Measurements from ENCODE around the gene PTPN6. TPM values are rescaled to one million over a fixed set of nuclear protein-coding genes. Genes with fewer than 3 reads are reported as not detected.

Gene PTPN6
- polyA plus RNA-seq, 1 experiment: 0.27 TPM

- H3K4me3 ChIP-seq (ENCODE audit: low read depth, low read length): no peak overlapping the region
- ChIA-PET POLR2A (interaction anchor here (0.6 kb wide), 2 partner anchors 10 to 400 kb away, joined by 3 to 6 read pairs; partner anchors contain the start of genes C12orf57, GAPDH and RNU7-1), CTCF (interaction anchor here (0.5 to 10.0 kb wide), 8 partner anchors 10 to 175 kb away, joined by 3 to 129 read pairs (median 6); partner anchors contain the start of genes C12orf57, C1RL and RNU7-1)
- no peaks in the 10 kb centered on the region for H3K27me3 ChIP-seq (ENCODE audit: control insufficient read depth, insufficient read depth, low read length)
- peaks cover 30% of the 10 kb centered on the region for H3K36me3 ChIP-seq (ENCODE audit: control insufficient read depth, insufficient read depth, low read length)
- no peak for DNase-seq (ENCODE audit: low read depth)
- no peak for TF ChIP-seq CTCF (IDR thresholded peaks at IDR 0.05; ENCODE audit: insufficient read depth, low read depth, low read length)
Measured at GRCh38 chr12:6934110-6934509, 17.0 kb upstream of the PTPN6 start.

- Histone ChIP-seq H3K36me3 (ENCODE audit: control insufficient read depth, insufficient read depth, low read length) (peaks cover 35% of the 10 kb centered on the region), H3K27me3 (ENCODE audit: control insufficient read depth, insufficient read depth, low read length) (no peaks in the 10 kb centered on the region), H3K4me3 (ENCODE audit: low read depth, low read length) (no peak overlapping the region)
- ChIA-PET CTCF (interaction anchor here (1.9 to 10.0 kb wide), 3 partner anchors 11 to 44 kb away, joined by 8 to 129 read pairs (median 8); no protein-coding TSS in a partner anchor), POLR2A (no interaction called here)
- no peak for TF ChIP-seq CTCF (IDR thresholded peaks at IDR 0.05; ENCODE audit: insufficient read depth, low read depth, low read length)
- DNase-seq (ENCODE audit: low read depth): no peak
Measured at GRCh38 chr12:6935371-6936193, 15.6 kb upstream of the PTPN6 start.

- H3K36me3 ChIP-seq (ENCODE audit: control insufficient read depth, insufficient read depth, low read length): peaks cover 41% of the 10 kb centered on the region
- DNase-seq (ENCODE audit: low read depth): no peak
Measured at GRCh38 chr12:6936194-6936635, 14.9 kb upstream of the PTPN6 start.

GRCh38 chr12:6936636-6937480 is 14.3 kb upstream of the PTPN6 start:
- no peak for TF ChIP-seq CTCF (IDR thresholded peaks at IDR 0.05; ENCODE audit: insufficient read depth, low read depth, low read length)
- no peak for DNase-seq (ENCODE audit: low read depth)
- CTCF ChIA-PET: interaction anchor here (0.7 to 10.0 kb wide), 9 partner anchors 8 to 68 kb away, joined by 3 to 129 read pairs (median 5); partner anchors contain the start of genes ATN1, ENO2 and SPSB2
- POLR2A ChIA-PET: interaction anchor here (0.9 kb wide), 1 partner anchor 10 kb away, joined by 3 read pairs; no protein-coding TSS in a partner anchor
- H3K36me3 ChIP-seq (ENCODE audit: control insufficient read depth, insufficient read depth, low read length): peaks cover 47% of the 10 kb centered on the region
- H3K4me3 ChIP-seq (ENCODE audit: low read depth, low read length): peak overlapping the region; percentile 60
- no peaks in the 10 kb centered on the region for H3K27me3 ChIP-seq (ENCODE audit: control insufficient read depth, insufficient read depth, low read length)

More at GRCh38 chr12:6936194-6936635, 14.9 kb upstream of the PTPN6 start:
- H3K4me3 ChIP-seq (ENCODE audit: low read depth, low read length): no peak overlapping the region
- ChIA-PET POLR2A (no interaction called here), CTCF (interaction anchor here (0.7 to 10.0 kb wide), 3 partner anchors 12 to 67 kb away, joined by 3 to 129 read pairs (median 8); no protein-coding TSS in a partner anchor)
- no peak for TF ChIP-seq CTCF (IDR thresholded peaks at IDR 0.05; ENCODE audit: insufficient read depth, low read depth, low read length)
- H3K27me3 ChIP-seq (ENCODE audit: control insufficient read depth, insufficient read depth, low read length): no peaks in the 10 kb centered on the region

All from BJ (cell line).